K562 (cell line): ENCODE measurements around the gene KRT38.

Experiments
- ATF2 ChIP-seq: sonication (generic); formaldehyde crosslinking; IDR thresholded peaks from 2 replicates; pipeline ENCODE4 v1.8.1; 2022; ENCODE audit warnings: missing genetic modification reagents
- CCNT2 ChIP-seq: IDR thresholded peaks from 2 replicates; pipeline ENCODE4 v1.6.1; 2011; ENCODE audit warnings: borderline replicate concordance, low read depth, mild to moderate bottlenecking, moderate library complexity, mixed read lengths, low read length; ENCODE audit not compliant: insufficient read length; ENCODE audit errors: extremely low read depth
- CTCF ChIP-seq, 3 experiments: IDR thresholded peaks in 2 of 3; conservative IDR thresholded peaks in 1 of 3; 2 replicates each; pipeline ENCODE4 v1.5.1; 2011 to 2012; ENCODE audit warnings: low read length in 3 of 3, mild to moderate bottlenecking in 3 of 3, control low read depth in 2 of 3, improper control_type of control experiment in 1 of 3, inconsistent platforms in 1 of 3, low read depth in 1 of 3, mixed read lengths in 1 of 3, moderate library complexity in 1 of 3; ENCODE audit not compliant: insufficient read depth in 2 of 3
- ETS1 ChIP-seq: conservative IDR thresholded peaks from 2 replicates; pipeline ENCODE4 v1.6.1; 2011; ENCODE audit warnings: low read depth, mild to moderate bottlenecking, low read length; ENCODE audit not compliant: control insufficient read depth
- ETV1 ChIP-seq: fragments of 450-650 bp; conservative IDR thresholded peaks from 2 replicates; pipeline ENCODE4 v1.6.1; 2016; ENCODE audit warnings: missing genetic modification characterization, control low read depth, low read depth, missing compliant biosample characterization
- ILF3 ChIP-seq: fragments of 450-650 bp; IDR thresholded peaks from 2 replicates; pipeline ENCODE4 v1.6.1; 2018; ENCODE audit warnings: antibody characterized with exemption, mild to moderate bottlenecking, moderate library complexity, borderline replicate concordance
- KLF13 ChIP-seq: fragments of 450-650 bp; IDR thresholded peaks from 2 replicates; pipeline ENCODE4 v1.6.1; 2016; ENCODE audit warnings: missing genetic modification characterization, low read depth, mild to moderate bottlenecking, missing compliant biosample characterization, moderate library complexity, borderline replicate concordance
- SRSF1 ChIP-seq: fragments of 200-400 bp; formaldehyde crosslinking; IDR thresholded peaks from 2 replicates; pipeline ENCODE4 v1.6.1; 2017; ENCODE audit warnings: mild to moderate bottlenecking, low read depth, low read length, moderate library complexity
- TARDBP ChIP-seq: fragments of 450-650 bp; IDR thresholded peaks from 2 replicates; pipeline ENCODE4 v1.6.1; 2016
- ZNF592 ChIP-seq: fragments of 450-650 bp; IDR thresholded peaks from 2 replicates; pipeline ENCODE4 v1.6.1; 2017; ENCODE audit warnings: antibody characterized with exemption, mild to moderate bottlenecking
- ZNF778 ChIP-seq: fragments of 450-650 bp; formaldehyde crosslinking; IDR thresholded peaks from 2 replicates; pipeline ENCODE4 v1.4.0; 2020; ENCODE audit warnings: mild to moderate bottlenecking, moderate library complexity

GRCh38 chr17:41444640-41445039, 3.9 kb upstream of the KRT38 start:
- TF ChIP-seq ZNF592 = no peak
- TF ChIP-seq CTCF (IDR thresholded peaks at IDR 0.05 in 2 of 3, conservative IDR thresholded peaks at IDR 0.05 in 1 of 3; ENCODE audit: insufficient read depth in 2 of 3, low read depth in 1 of 3, low read length in 3 of 3) = no peak
- no peak for TF ChIP-seq ATF2
- no peak for TF ChIP-seq CCNT2
- no peak for TF ChIP-seq KLF13 (tag)
- no peak for TF ChIP-seq TARDBP
- no peak for TF ChIP-seq ETS1
- no peak for TF ChIP-seq SRSF1
- TF ChIP-seq ETV1 (tag) = no peak
- no peak for TF ChIP-seq ILF3
- no peak for TF ChIP-seq ZNF778
